GM19463 (cell line): Measurements from ENCODE around the gene ANKRD52.
"Not testable (repeated sequence)": the region's sequence is repeated elsewhere in the genome, so short reads cannot be mapped to it uniquely, and the experiment has no call there.

Experiments used
- ATAC-seq: cut with Tn5 transposase; IDR thresholded peaks from one replicate; pipeline ENCODE4 v1.9.1; 2021; ENCODE audit warnings: mild to moderate bottlenecking, moderate library complexity; ENCODE audit not compliant: unreplicated experiment

The ANKRD52 gene

DNA sequence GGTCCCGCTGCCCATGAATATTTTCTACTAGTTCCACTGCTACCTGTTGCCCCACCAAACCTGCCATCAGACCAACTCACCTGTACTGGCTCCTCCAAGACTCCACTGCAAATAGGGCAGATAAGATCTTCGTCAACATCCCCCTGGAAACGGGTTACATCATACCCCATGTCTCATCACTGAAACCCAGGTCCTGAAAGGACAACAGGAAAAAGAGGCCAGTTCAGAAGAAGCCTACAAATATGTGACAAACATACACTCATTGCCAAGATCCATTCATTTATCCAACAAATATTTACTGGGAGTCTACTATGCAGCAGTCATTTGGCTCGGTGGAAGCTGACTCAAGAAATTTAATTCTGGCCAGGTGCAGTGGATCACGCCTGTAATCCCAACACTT, 44.3 kb downstream of the ANKRD52 start:
- ATAC-seq: no peak

DNA sequence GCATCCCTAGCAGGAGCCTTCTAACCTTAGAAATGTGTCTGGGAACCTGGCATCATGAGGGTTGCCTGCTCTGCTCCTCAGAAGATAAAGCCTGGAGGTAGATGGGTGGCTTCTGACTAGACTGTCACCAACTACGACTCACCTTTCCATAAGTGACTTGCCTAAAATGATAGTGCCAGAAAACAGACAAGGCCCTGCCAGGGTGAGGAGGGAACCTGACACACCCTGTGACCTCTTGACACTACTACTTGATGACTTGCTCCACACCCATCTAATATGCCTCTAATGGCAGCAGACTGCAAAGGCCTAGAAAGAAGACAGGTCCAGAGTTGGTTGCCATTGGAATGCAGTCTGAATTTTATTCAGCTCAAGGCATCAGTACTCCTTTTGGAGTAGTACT, 45.8 kb downstream of the ANKRD52 start:
- no peak for ATAC-seq

DNA sequence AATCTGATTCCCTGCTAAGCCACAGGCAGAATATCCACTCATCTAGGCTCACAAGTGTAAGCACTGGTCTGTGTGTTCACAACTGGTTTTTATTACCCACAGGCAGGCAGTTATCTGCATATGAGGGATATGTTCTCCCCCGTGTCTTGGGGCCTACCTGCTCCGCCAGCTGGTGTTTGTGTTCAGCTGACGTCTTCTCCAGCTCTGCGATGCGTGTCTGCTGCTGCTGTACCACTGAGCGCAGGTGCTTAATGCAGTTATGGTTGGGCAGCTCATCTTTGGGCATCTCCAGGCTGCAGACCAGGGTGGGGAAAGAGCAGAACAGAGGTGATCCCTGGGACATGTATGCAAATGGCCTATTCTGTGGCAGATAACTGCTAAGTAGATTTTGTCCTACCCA, 50.2 kb downstream of the ANKRD52 start:
- no peak for ATAC-seq

DNA sequence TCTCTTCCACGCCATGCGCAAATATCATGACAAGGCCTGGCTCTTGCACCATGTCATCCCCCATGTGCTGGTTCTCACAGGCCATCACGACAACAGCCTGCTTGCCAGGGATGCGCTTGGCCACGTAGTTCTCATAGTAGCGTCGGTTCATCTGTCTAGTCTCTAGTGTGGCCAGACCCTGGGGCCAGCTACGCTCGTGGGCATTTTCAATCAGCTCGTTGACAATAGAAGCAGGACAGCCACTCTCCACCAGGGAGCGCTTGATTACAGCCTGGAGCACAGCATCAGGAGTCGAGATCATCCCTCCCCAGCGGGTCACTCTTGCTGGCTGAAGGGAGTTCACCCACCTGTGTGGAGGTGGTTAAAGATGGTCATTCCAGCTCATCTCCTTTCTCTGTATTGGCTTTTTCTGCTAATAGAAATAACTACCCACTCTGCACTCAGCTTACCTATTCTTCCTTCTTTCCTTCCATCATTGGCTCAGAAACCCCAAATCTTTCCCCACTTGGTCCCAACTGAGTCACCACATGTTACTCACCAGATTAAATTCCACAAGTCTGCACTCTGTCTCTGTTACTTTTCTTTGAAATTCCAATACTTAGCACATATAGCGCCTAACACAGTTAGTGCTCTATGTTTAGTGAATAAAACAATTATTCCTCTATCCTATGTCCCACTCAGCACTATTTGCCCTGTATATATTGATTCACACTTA, 51.6 kb downstream of the ANKRD52 start:
- ATAC-seq: no peak

DNA sequence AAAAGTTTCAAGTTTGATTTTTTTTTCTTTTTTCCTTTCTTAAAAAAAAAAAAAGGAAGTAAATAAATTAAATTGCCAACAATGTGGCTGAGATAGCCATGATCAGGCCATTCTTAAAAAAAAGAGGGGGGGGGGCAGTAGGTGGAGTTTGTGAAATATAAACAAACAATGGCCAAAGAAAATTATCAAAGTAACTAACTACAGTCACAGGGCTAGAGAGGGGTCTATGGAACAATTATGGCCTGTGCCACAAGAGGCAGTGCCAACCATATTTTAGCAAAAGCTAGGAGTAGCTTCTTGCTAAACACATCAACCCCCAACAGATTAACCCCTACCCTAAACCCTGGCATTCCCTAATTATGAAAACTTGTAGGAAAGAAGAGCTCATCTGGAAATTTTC, 52.7 kb downstream of the ANKRD52 start:
- no peak for ATAC-seq

DNA sequence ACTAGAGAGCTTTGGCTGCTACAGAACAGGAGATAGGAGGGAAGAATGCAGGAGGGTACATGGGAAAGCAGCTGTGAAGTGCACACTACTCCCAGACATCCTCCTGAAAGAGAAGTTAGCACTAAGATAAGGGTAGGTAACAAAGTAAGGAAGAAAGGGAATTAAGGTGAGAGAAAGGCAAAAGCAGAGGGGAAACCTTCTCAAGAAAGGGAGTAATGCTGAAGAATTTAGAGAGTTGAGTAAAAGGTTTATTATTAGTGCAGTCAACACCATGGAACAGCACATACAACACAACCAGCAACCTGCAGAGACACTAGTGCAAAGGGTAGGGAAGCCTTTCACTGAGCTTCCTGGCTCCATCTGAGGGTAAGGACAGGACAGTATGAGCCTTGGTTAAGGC, 53.9 kb downstream of the ANKRD52 start:
- no peak for ATAC-seq

DNA sequence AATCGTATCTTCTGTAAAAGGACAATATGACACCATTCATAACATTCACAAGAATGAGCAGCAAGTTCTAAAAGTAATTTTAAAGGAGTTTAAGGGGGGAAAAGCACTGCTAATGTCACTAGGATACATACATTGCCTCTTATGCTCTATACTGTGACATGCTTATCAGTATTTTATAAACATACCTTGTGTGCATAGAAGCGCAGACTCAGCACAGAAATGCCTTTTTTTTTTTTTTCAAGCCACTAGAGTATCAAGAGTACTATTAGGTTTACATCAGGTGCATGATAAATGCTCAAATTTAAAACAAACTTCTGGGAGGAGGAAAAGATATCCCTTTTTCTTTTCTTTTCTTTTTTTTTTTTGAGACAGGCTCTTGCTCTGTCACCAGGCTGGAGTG, 55.3 kb downstream of the ANKRD52 start:
- no peak for ATAC-seq

DNA sequence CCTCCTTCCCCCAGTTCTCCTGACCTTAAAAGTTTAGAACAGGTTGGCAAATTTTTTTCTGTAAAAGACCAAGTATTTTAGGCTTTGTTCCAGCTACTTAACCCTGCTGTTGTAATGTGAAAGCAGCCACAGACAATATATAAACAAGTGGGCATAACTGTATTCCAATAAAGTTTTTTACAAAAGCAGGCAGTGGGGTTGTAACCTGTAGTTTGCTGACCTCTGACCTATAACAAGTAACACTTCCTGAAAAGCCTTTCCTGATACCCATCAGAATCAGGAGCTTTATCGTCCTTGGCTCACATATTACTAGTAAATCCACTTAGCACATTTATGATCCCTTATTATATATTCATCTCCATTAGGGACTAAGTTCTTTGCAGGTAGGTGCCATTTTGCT, 55.8 kb downstream of the ANKRD52 start:
- no peak for ATAC-seq

DNA sequence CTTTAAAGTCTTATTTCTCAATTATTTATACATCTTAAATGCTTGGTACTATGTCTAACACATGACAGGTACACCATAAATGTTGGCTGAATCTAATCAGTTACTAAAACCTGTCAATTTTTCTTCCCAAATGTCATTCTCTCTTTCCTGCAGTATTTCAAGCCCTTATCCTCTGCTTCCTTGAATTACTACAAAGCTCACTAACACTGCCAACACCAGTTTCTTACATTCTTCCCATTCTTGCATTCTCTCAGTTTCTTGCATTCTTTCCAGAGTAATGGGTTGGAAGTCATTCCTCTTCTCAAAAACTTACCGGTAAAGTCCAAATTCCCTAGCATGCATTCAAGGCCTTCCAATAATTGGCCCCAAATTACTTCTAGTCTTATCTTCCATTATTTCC, 59.3 kb downstream of the ANKRD52 start:
- no peak for ATAC-seq

DNA sequence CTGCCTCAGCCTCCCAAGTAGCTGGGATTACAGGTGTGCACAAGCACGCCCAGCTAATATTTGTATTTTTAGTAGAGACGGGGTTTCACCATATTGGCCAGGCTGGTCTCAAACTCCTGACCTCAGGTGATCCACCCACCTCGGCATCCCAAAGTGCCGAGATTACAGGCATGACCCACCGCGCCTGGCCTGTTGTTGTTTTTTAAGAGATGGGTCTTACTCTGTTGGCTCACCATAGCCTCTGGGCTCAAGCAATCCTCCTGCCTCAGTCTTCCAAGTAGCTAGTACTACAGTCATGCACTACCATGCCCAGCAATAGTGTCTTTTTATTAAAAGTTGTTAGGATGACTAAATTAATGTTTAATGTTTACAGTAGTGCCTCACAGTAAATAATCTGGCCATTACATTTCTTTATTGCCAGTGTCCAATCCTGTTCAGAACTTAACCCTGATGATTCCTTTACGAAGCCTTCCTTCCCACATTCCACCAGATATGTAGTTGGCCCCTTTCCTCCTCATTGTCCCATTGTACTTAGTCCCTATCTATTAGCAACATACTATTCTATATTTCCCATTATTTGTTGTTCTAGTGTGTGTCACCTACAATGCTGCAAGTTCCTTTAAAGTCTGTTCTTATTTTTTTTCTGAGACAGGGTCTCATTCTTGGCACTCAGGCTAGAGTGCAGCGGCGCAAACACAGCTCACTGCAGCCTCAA, 60.1 kb downstream of the ANKRD52 start:
- no peak for ATAC-seq

DNA sequence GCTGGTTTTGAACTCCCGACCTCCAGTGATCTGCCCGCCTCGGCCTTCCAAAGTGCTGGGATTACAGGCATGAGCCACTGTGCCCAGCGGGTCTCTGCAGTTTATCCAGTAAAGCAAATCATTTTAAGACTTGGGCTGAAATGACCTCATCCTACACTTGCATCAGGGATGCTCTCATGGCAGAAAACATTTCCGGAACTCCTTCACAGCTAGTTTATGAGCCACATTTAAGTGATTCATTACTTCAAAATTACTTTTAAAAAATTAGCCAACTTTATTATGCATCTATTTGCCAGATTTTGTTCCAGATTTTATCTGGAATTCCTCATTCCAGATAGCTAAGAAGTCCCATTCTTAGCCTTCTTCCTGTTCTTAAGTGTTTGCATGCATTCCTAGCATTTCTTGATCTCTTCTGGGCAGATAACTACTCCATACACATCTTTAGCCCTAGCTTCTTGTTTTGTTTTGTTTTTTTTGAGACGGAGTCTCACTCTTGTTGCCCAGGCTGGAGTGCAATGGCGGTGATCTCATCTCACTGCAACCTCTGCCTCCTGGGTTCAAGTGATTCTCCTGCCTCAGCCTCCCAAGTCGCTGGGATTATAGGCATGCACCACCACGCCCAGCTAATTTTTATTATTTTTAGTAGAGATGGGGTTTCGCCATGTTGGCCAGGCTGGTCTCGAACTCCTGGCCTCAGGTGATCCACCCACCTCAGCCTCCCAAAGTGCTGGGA, 61.2 kb downstream of the ANKRD52 start:
- ATAC-seq: not testable (repeated sequence)

DNA sequence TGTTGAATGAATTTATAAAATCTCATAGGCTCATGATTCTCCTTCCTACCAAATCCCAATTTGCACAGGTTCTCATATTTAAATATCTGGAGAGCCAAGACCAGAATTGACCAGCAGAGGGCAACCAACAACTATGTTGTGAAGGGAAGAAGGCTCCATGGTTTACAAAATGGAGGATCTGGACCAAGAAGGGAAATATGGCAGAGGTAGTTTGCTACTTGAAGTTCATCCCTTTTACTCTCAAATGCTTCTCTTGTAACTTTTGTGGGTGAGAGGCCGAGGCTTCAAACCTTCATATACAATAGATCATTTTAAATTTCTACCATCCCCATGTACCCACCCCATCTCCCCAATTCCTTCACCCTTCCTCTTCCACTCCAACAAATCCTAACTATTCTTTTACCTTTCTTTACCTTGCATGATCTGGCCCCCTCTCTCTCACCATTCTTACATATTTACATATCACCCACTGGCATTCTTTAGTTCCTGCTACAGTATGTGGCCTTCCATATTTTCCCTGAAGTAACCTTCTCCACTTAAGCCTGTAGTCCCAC, 65.1 kb downstream of the ANKRD52 start:
- no peak for ATAC-seq

DNA sequence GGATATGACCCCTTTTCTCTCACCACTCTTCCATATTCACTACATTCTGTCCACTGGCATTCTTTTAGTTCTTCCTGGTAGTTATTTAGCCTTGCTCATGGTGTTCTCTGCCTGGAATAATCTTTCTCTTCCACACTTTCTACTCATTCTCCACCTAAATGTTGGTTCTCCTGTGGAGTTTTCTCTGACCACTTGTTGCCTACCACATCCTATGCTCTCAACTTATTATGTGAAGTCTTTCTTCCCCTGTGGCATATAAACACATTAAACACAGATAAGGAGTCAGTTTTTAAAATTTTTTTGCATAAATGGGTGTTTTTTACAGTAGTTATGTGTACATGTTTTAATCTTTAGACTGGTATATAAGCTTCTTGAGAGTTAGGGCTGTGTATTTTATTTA, 65.6 kb downstream of the ANKRD52 start:
- no peak for ATAC-seq

DNA sequence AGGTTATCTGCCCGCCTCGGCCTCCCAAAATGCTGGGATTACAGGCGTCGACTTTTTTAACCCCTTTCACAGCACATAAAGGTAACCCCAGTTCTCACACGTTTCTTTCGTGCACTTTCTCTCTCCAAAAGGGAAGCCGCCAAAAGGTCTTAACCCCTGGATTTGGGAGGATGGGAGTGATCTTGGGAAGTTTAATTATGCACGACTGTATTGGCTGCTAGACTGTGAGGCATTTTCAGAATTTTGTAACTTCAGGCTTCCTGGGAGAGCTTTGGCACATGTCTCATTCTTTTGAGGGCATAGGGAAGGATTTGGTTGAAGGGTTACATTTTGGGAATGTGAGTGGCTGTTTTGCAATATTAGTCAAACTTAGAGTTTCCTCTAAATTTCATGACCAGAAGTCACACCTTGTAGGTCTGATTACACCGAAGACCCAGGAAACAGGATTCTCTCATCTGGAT, 67.5 kb downstream of the ANKRD52 start:
- no peak for ATAC-seq

DNA sequence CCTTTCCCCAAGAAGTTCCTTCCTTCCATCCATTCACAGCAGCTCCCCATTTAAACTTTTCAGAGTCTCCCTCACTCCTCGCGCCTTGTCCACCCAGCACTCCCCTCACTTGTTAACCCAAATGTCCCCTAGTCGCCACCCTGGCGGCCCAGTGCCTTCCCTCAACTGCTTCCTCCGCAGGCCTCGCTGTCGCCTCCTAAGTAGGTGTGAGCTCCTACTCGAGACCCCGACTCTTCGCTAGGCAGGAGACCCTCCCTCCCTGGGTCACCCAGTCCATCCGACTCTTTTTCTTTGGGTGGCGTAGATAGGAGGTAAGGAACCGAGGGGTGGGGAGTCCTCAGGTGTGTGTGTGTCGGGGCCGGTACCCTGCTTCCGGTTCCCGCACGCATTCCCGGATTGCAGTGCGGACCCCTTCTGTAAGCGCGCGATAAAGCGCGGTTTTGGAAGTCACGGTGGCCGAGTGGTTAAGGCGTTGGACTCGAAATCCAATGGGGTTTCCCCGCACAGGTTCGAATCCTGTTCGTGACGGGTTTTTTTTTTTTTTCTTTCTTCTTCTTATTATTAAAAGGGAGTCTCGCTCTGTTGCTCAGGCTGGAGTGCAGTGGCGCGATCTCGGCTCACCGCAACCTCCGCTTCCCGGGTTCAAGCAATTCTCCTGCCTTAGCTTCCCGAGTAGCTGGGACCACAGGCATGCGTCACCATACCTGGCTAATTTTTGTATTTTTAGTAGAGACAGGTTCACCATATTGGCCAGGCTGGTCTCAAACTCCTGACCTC, 68.1 kb downstream of the ANKRD52 start:
- ATAC-seq: peak; percentile 24

DNA sequence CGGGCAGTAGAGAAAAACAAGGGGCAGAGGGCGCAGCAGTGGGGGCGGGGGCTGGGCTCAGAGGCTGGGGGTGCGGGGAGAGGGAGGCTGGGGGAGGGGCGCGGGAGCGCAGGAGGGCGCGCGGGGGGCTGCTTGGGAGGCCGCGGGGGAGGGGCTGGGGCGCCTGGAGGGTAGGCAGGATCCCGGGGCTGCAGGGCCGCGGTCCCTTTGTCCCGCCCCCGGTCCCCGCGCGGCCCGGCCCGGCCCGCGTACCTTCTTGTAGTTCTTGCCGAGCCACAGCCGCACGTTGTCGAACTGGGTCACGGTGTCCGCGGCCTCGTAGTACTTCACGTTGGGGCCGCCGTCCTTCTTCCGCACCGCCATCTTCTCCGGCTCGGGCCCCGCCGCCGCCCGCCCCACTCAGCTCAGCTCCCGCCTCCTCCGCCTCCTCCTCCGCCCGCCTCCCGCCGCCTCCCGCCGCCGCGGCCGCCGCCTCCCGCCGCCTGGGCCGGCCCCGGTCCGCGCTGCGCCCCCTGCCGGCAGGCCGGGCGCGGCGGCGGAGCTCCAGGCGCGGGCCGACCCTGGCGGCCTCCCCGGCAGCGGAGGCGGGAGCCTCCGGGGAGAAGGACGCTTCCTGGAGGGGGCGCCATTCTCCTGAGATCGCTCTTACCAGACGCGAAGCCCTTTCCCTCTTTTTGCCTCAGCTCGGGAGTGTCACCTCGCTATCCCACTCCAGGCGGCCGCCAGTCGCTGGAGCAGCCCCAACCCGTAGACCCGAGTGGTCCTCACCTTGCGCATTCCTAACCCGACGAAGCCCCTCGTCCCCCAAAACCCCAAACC, 68.9 kb downstream of the ANKRD52 start, which contains the start of gene SMARCC2:
TSS of gene SMARCC2 (minus strand) at position 385 of the 819 bp plus-strand sequence. CDS start at position 363, 22 bp downstream.
- ATAC-seq: peak; percentile 74

DNA sequence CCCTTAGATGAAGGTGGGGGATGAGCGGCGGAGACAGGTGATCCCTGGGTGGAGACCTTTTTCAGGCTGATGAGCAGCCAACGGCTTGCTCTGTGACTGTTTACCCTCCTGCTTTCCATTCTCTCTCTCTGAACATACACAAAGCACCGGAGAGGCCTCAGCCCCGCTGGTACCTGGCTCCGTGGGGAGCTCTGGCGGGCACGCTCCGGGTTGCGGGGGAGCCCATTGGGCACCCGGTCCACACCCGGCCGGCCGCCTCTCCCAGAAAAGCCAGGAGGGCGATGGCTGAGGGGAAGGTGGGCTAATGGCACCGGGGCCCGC, 69.4 kb downstream of the ANKRD52 start:
- ATAC-seq: no peak

DNA sequence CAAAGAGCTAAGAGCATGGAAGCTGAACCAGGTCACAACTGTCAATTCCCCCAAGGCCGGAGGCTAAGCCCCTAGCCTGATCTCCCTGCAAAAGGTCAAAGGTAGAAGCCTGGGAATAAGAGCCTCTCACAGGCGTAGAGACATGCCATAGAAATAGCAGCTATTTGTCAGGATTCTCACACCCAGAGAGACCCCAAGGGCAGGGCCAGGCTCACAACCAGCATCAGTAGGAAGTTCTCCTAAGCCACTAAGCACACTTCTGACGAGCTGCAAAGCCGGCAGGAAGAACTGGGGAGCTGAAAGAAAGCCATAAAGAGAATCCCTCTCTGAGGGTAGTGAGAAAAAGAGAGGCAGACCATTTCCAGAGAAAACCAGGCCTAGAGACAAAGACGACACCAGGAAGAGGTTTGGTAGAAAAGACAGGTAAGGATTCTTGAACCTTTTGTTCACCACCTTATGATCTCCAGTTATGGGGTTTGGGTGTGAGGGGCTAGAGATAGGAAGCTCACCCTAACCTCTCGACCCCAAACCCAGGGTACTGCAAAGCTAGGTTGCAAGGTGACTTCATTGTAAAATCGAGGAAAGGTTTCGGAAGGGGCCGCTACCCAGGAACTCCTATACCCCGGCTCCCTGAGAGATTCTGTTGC, 69.9 kb downstream of the ANKRD52 start:
- no peak for ATAC-seq
